Common myeloid progenitor, CD34-positive (primary cell): ENCODE results near the gene PCDHGA2.
"Not testable (repeated sequence)": the region's sequence is repeated elsewhere in the genome, so short reads cannot be mapped to it uniquely, and the experiment has no call there.

Source experiments
- CTCF ChIA-PET: fragments of 350-600 bp; sonication (Branson Sonifier 250); formaldehyde crosslinking; loops from one replicate; lab custom pipeline; 2021; ENCODE audit warnings: antibody characterized with exemption; lab: Charles Lee
- POLR2A ChIA-PET: fragments of 350-600 bp; sonication (Branson Sonifier 250); formaldehyde crosslinking; loops from one replicate; lab custom pipeline; 2021; ENCODE audit warnings: antibody characterized with exemption; lab: Charles Lee
- DNase-seq, 3 donors: peaks; one replicate each; pipeline versions ENCODE4 v3.0.0 to v3.0.0-alpha.2; 2013
- H3K27ac ChIP-seq, 2 experiments: 1 replicate in 1 of 2; 2 replicates in 1 of 2; pipeline ENCODE4 v1.7.0; 2013; ENCODE audit warnings: inconsistent platforms in 2 of 2, low read length in 2 of 2, mild to moderate bottlenecking in 2 of 2, low read depth in 1 of 2, moderate library complexity in 1 of 2; ENCODE audit not compliant: severe bottlenecking in 2 of 2, insufficient read depth in 1 of 2, poor library complexity in 1 of 2
- H3K27me3 ChIP-seq, 5 experiments: replicated peaks in 2 of 5; 1 replicate in 3 of 5; 2 replicates in 2 of 5; pipeline versions ENCODE4 v1.6.1 to v1.7.0; 2013; ENCODE audit warnings: low read length in 4 of 5, mild to moderate bottlenecking in 2 of 5, moderate library complexity in 2 of 5, inconsistent platforms in 1 of 5; ENCODE audit not compliant: insufficient read depth in 5 of 5, control insufficient read depth in 4 of 5
- H3K36me3 ChIP-seq, 4 experiments: 1 replicate in 2 of 4; 2 replicates in 2 of 4; pipeline versions ENCODE4 v1.6.1 to v1.7.0; 2013; ENCODE audit warnings: low read length in 3 of 4, control low read depth in 1 of 4, mild to moderate bottlenecking in 1 of 4; ENCODE audit not compliant: control insufficient read depth in 4 of 4, insufficient read depth in 4 of 4
- H3K4me1 ChIP-seq, 4 experiments: 1 replicate in 3 of 4; 2 replicates in 1 of 4; pipeline versions ENCODE4 v1.6.1 to v1.7.1; 2013; ENCODE audit warnings: low read length in 3 of 4, mild to moderate bottlenecking in 3 of 4, control low read depth in 1 of 4, inconsistent platforms in 1 of 4, moderate library complexity in 1 of 4; ENCODE audit not compliant: control insufficient read depth in 4 of 4, insufficient read depth in 4 of 4; ENCODE audit errors: control extremely low read depth in 1 of 4
- H3K4me3 ChIP-seq, 7 experiments: 1 replicate in 4 of 7; 2 replicates in 3 of 7; pipeline versions ENCODE4 v1.5.1 to v1.7.0; 2013; ENCODE audit warnings: mild to moderate bottlenecking in 7 of 7, low read length in 6 of 7, moderate library complexity in 6 of 7, inconsistent platforms in 2 of 7, low read depth in 2 of 7, control low read depth in 1 of 7; ENCODE audit not compliant: insufficient read depth in 4 of 7, control insufficient read depth in 1 of 7; ENCODE audit errors: extremely low read depth in 1 of 7
- H3K9me3 ChIP-seq, 5 experiments: 1 replicate in 4 of 5; 2 replicates in 1 of 5; pipeline versions ENCODE4 v1.6.1 to v1.7.1; 2013; ENCODE audit warnings: low read length in 4 of 5, mild to moderate bottlenecking in 2 of 5, inconsistent platforms in 1 of 5, low read depth in 1 of 5, moderate library complexity in 1 of 5; ENCODE audit not compliant: control insufficient read depth in 4 of 5, insufficient read depth in 2 of 5; ENCODE audit errors: control extremely low read depth in 1 of 5
- WGBS: methylation state at CpG from one replicate; pipeline ENCODE4 v1.1.5; 2013; ENCODE audit not compliant: insufficient coverage; 5-methylcytosine and 5-hydroxymethylcytosine counted together

Gene PCDHGA2

DNA sequence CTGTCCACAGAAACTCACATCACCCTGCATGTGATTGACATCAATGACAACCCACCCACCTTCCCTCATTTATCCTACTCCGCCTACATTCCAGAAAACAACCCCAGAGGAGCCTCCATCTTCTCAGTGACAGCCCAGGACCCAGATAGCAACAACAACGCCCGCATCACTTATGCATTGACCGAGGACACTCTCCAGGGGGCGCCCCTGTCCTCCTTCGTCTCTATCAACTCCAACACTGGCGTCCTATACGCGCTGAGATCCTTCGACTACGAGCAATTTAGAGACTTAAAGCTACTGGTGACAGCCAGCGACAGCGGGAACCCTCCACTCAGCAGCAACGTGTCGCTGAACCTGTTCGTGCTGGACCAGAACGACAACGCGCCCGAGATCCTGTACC lies 6.8 kb downstream of the PCDHGA2 start:
- no peak overlapping the region for H3K27ac ChIP-seq
- H3K4me3 ChIP-seq, result no peak overlapping the region
- WGBS, result 24% methylated on average over 16 of the region's 20 CpGs
- POLR2A ChIA-PET, result no interaction called here
- CTCF ChIA-PET, result no interaction called here
- peaks cover 13 to 79% (median 14%) of the 10 kb centered on the region in 5 experiments for H3K27me3 ChIP-seq
- H3K4me1 ChIP-seq, result no peaks in the 10 kb centered on the region
- DNase-seq, result no peak
- H3K36me3 ChIP-seq, result peaks cover 0 to 6% (median 0%) of the 10 kb centered on the region in 4 experiments
- peaks cover 14 to 58% (median 33%) of the 10 kb centered on the region in 5 experiments for H3K9me3 ChIP-seq

DNA sequence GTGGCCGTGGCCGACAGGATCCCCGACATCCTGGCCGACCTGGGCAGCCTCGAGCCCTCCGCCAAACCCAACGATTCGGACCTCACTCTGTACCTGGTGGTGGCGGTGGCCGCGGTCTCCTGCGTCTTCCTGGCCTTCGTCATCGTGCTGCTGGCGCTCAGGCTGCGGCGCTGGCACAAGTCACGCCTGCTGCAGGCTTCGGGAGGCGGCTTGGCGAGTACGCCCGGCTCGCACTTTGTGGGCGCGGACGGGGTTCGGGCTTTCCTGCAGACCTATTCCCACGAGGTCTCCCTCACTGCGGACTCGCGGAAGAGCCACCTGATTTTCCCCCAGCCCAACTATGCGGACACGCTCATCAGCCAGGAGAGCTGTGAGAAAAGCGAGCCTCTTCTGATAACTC lies 7.5 kb downstream of the PCDHGA2 start:
- H3K36me3 ChIP-seq, DNase-seq, H3K4me3 ChIP-seq, CTCF ChIA-PET, H3K4me1 ChIP-seq, H3K27ac ChIP-seq, POLR2A ChIA-PET: not testable (repeated sequence)
- H3K9me3 ChIP-seq, result peaks cover 20 to 58% (median 36%) of the 10 kb centered on the region in 5 experiments
- WGBS, result 35% methylated on average over 6 of the region's 35 CpGs
- H3K27me3 ChIP-seq, result peaks cover 17 to 79% (median 20%) of the 10 kb centered on the region in 5 experiments

DNA sequence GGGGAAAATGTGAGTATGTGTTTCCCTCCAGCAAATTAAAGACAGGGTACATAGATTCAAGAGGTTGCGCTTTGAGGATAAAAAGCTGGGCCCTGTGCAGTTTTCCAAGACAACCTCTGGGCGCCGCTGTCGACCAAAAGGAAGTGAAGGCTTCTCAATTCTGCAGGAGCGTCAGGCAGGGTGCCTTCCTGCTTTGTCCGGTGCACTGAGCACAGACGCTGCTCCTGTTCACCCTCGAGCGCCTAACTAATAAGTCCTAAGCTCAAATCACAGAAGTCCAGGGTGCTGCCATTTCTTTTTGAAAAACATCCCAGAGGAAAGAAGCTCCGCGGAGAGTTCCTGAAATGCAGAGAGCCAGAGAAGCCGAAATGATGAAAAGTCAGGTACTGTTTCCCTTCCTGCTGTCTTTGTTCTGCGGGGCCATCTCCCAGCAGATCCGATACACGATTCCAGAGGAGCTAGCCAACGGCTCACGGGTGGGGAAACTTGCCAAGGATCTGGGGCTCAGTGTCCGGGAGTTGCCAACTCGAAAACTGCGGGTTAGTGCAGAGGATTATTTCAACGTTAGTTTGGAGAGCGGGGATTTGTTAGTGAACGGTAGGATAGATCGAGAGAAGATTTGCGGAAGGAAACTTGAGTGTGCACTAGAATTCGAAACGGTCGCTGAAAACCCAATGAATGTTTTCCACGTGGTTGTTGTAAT lies 11.5 kb downstream of the PCDHGA2 start, which contains the start of gene PCDHGB1:
Gene PCDHGB1, plus strand, starts transcription at position 183 of the 703 bp plus-strand sequence. Its CDS starts 162 bp downstream, at position 345.
- Histone ChIP-seq H3K27me3 (peaks cover 19 to 77% (median 23%) of the 10 kb centered on the region in 5 experiments), H3K36me3 (peaks cover 0 to 6% (median 0%) of the 10 kb centered on the region in 4 experiments), H3K9me3 (peaks cover 14 to 63% (median 40%) of the 10 kb centered on the region in 5 experiments), H3K4me1 (no peaks in the 10 kb centered on the region), H3K4me3 (peak within 1 kb of the TSS in 4 of 7 experiments; percentile 4 to 55 (median 18)), H3K27ac (no peak within 1 kb of the TSS)
- 23% methylated on average over 29 of the region's 29 CpGs for WGBS
- DNase-seq, result peak; percentile 17 to 60 (median 47)
- ChIA-PET CTCF (interaction anchor here (1.8 kb wide), 1 partner anchor 207 kb away, joined by 7 read pairs; no protein-coding TSS in a partner anchor), POLR2A (no interaction called here)

DNA sequence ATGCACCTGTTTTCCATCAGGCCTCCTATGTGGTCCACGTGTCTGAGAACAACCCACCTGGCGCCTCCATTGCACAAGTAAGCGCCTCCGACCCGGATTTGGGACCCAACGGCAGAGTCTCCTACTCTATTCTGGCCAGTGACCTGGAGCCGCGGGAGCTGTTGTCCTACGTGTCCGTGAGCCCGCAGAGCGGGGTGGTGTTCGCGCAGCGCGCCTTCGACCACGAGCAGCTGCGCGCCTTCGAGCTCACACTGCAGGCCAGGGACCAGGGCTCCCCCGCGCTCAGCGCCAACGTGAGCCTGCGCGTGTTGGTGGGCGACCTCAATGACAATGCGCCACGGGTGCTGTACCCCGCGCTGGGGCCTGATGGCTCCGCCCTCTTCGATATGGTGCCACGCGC lies 13.0 kb downstream of the PCDHGA2 start:
- Histone ChIP-seq H3K9me3 (peaks cover 14 to 73% (median 48%) of the 10 kb centered on the region in 5 experiments), H3K36me3 (peaks cover 0 to 6% (median 0%) of the 10 kb centered on the region in 4 experiments), H3K4me3 (no peak overlapping the region), H3K27ac (no peak overlapping the region), H3K4me1 (peaks cover 0 to 3% (median 0%) of the 10 kb centered on the region in 4 experiments), H3K27me3 (peaks cover 20 to 82% (median 34%) of the 10 kb centered on the region in 5 experiments)
- ChIA-PET POLR2A (no interaction called here), CTCF (interaction anchor here (1.8 kb wide), 1 partner anchor 206 kb away, joined by 7 read pairs; no protein-coding TSS in a partner anchor)
- no peak for DNase-seq
- WGBS, result 30% methylated on average over 17 of the region's 36 CpGs

DNA sequence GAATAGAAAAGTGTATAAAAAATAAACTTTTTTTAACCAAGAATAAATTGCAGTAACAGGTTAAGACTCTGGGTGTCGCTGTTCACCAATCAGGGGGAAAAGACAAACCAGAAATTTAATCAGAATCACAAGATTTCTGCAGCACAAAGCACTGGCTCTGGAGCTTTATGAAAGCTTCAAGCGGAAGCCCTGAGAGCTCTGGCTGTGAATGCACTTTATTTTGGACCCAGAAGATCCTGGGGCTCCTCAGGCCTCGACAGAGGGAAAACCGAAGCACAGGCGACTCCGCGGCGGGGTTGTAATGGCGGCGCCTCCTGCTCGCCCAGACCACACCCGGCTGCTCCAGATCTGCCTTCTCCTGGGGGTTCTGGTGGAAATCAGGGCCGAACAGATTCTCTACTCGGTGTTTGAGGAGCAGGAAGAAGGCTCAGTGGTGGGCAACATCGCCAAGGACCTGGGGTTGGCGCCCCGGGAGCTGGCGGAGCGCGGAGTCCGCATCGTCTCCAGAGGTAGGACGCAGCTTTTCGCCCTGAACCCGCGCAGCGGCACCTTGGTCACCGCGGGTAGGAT lies 16.4 kb downstream of the PCDHGA2 start, which contains the start of gene PCDHGA4:
Gene PCDHGA4, plus strand, starts transcription at position 122 of the 570 bp plus-strand sequence. Its CDS starts 87 bp downstream, at position 209.
- Histone ChIP-seq H3K36me3 (peaks cover 0 to 6% (median 0%) of the 10 kb centered on the region in 4 experiments), H3K4me1 (peaks cover 0 to 3% (median 0%) of the 10 kb centered on the region in 4 experiments), H3K4me3 (peak within 1 kb of the TSS in 3 of 7 experiments; percentile 23 to 62 (median 39)), H3K27ac (no peak within 1 kb of the TSS), H3K27me3 (peaks cover 20 to 77% (median 44%) of the 10 kb centered on the region in 5 experiments), H3K9me3 (peaks cover 11 to 74% (median 51%) of the 10 kb centered on the region in 5 experiments)
- WGBS, result 18% methylated on average over 29 of the region's 29 CpGs
- ChIA-PET CTCF (interaction anchor here (0.8 to 1.9 kb wide), 2 partner anchors 12 to 15 kb away, joined by 3 to 7 read pairs; partner anchors contain the start of gene PCDHGB3), POLR2A (no interaction called here)
- DNase-seq, result peak in 2 of 3 donors; percentile 28 to 35

DNA sequence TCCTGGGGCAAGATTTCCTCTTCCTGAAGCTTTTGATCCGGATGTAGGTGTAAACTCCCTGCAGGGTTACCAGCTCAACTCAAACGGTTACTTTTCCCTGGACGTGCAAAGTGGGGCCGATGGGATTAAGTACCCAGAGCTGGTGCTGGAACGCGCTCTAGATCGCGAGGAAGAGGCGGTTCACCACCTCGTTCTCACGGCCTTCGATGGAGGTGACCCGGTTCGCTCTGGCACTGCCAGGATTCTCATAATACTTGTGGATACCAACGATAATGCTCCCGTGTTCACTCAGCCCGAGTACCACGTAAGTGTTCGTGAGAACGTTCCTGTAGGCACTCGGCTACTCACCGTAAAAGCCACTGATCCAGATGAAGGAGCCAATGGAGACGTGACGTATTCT lies 17.1 kb downstream of the PCDHGA2 start:
- Histone ChIP-seq H3K4me3 (no peak overlapping the region), H3K9me3 (peaks cover 6 to 74% (median 50%) of the 10 kb centered on the region in 5 experiments), H3K27me3 (peaks cover 17 to 77% (median 39%) of the 10 kb centered on the region in 5 experiments), H3K36me3 (peaks cover 0 to 6% (median 0%) of the 10 kb centered on the region in 4 experiments), H3K27ac (no peak overlapping the region), H3K4me1 (peaks cover 0 to 3% (median 0%) of the 10 kb centered on the region in 4 experiments)
- CTCF ChIA-PET, result interaction anchor here (0.8 to 1.9 kb wide), 2 partner anchors 13 to 14 kb away, joined by 3 to 7 read pairs; partner anchors contain the start of gene PCDHGB3
- POLR2A ChIA-PET, result no interaction called here
- 41% methylated on average over 24 of the region's 24 CpGs for WGBS
- no peak for DNase-seq
